WTC11 (cell line): ENCODE data around the gene DCLK2. TPM values are rescaled to one million over a fixed set of nuclear protein-coding genes. Genes with fewer than 3 reads are reported as not detected.

Experiments
- ATAC-seq: fragments of 200-7000 bp; cut with Tn5 transposase; 2 replicates; pipeline ENCODE4 v1.10.0; 2021; ENCODE audit warnings: mild to moderate bottlenecking, moderate library complexity
- CTCF ChIA-PET: fragments of 300-600 bp; sonication (Branson Sonifier 250); formaldehyde crosslinking; loops from one replicate; lab custom pipeline; 2021; ENCODE audit warnings: antibody characterized with exemption; lab: Charles Lee
- POLR2A ChIA-PET: fragments of 350-600 bp; sonication (Branson Sonifier 250); formaldehyde crosslinking; loops from one replicate; lab custom pipeline; 2021; ENCODE audit warnings: antibody characterized with exemption; lab: Charles Lee
- DNase-seq: peaks from one replicate; pipeline ENCODE4 v3.0.0; 2021; ENCODE audit warnings: low spot score
- H3K27ac Mint-ChIP-seq: 2 replicates; pipeline ENCODE4 v1.8.0; 2021; ENCODE audit warnings: mixed read lengths
- H3K27me3 Mint-ChIP-seq: 2 replicates; pipeline ENCODE4 v1.8.0; 2021; ENCODE audit warnings: low read depth, mild to moderate bottlenecking, moderate library complexity, mixed read lengths
- H3K36me3 Mint-ChIP-seq: 2 replicates; pipeline ENCODE4 v1.8.0; 2021; ENCODE audit warnings: mixed read lengths
- H3K4me1 Mint-ChIP-seq: 2 replicates; pipeline ENCODE4 v1.8.0; 2022; ENCODE audit warnings: mixed read lengths
- H3K4me3 Mint-ChIP-seq: 2 replicates; pipeline ENCODE4 v1.8.0; 2021; ENCODE audit warnings: mild to moderate bottlenecking, moderate library complexity, mixed read lengths
- H3K9me3 Mint-ChIP-seq: 2 replicates; pipeline ENCODE4 v1.8.0; 2021; ENCODE audit warnings: mixed read lengths
- FOXK1 ChIP-seq: sonication (generic); formaldehyde crosslinking; IDR thresholded peaks from 2 replicates; pipeline ENCODE4 v1.8.0; 2022; ENCODE audit warnings: mild to moderate bottlenecking, moderate library complexity, missing genetic modification reagents
- GABPB1 ChIP-seq: sonication (generic); formaldehyde crosslinking; IDR thresholded peaks from 2 replicates; pipeline ENCODE4 v1.8.1; 2023; ENCODE audit warnings: mild to moderate bottlenecking, missing genetic modification reagents
- MYBL2 ChIP-seq: sonication (generic); formaldehyde crosslinking; IDR thresholded peaks from 2 replicates; pipeline ENCODE4 v1.8.1; 2023; ENCODE audit warnings: mild to moderate bottlenecking, moderate library complexity, missing genetic modification reagents
- NR3C1 ChIP-seq: sonication (generic); formaldehyde crosslinking; conservative IDR thresholded peaks from 2 replicates; pipeline ENCODE4 v1.8.1; 2023; ENCODE audit warnings: low read depth, mild to moderate bottlenecking, missing genetic modification reagents
- SMAD4 ChIP-seq: sonication (generic); formaldehyde crosslinking; IDR thresholded peaks from 2 replicates; pipeline ENCODE4 v1.8.0; 2022; ENCODE audit warnings: mild to moderate bottlenecking, missing genetic modification reagents
- TEAD1 ChIP-seq: sonication (generic); formaldehyde crosslinking; IDR thresholded peaks from 2 replicates; pipeline ENCODE4 v1.8.0; 2022; ENCODE audit warnings: mild to moderate bottlenecking, missing genetic modification reagents
- TP53 ChIP-seq: sonication (generic); formaldehyde crosslinking; IDR thresholded peaks from 2 replicates; pipeline ENCODE4 v1.8.1; 2023; ENCODE audit warnings: mild to moderate bottlenecking, missing genetic modification reagents
- ZBTB21 ChIP-seq: sonication (generic); formaldehyde crosslinking; IDR thresholded peaks from 2 replicates; pipeline ENCODE4 v1.8.1; 2023; ENCODE audit warnings: mild to moderate bottlenecking, missing genetic modification reagents, borderline replicate concordance
- ZNF232 ChIP-seq: sonication (generic); formaldehyde crosslinking; IDR thresholded peaks from 2 replicates; pipeline ENCODE4 v1.8.0; 2022; ENCODE audit warnings: mild to moderate bottlenecking, missing genetic modification reagents
- ZNF263 ChIP-seq: sonication (generic); formaldehyde crosslinking; IDR thresholded peaks from 2 replicates; pipeline ENCODE4 v1.8.1; 2022; ENCODE audit warnings: low read depth, mild to moderate bottlenecking, moderate library complexity, missing genetic modification reagents
- ZNF396 ChIP-seq: fragments of 250-450 bp; sonication (Bioruptor Pico); IDR thresholded peaks from 2 replicates; pipeline ENCODE4 v1.8.0; 2021; ENCODE audit warnings: mild to moderate bottlenecking, moderate library complexity, borderline replicate concordance
- ZNF423 ChIP-seq: fragments of 250-450 bp; sonication (Bioruptor Pico); IDR thresholded peaks from 2 replicates; pipeline ENCODE4 v2.1.2; 2022; ENCODE audit warnings: mild to moderate bottlenecking, moderate library complexity
- total RNA-seq: library from RNA; stranded (reverse); gene quantifications from 3 replicates; pipeline ENCODE4 v1.2.3, GENCODE V29; 2021
- TF ChIP-seq, protein P1 (sequence below): sonication (generic); formaldehyde crosslinking; IDR thresholded peaks from 2 replicates; pipeline ENCODE4 v1.8.1; 2023; ENCODE audit warnings: mild to moderate bottlenecking, missing genetic modification reagents
- TF ChIP-seq, protein P2 (sequence below): sonication (generic); formaldehyde crosslinking; IDR thresholded peaks from 2 replicates; pipeline ENCODE4 v1.8.0; 2022; ENCODE audit warnings: missing genetic modification reagents
- TF ChIP-seq, protein P3 (sequence below): sonication (generic); formaldehyde crosslinking; IDR thresholded peaks from 2 replicates; pipeline ENCODE4 v1.8.1; 2022; ENCODE audit warnings: low read depth, missing genetic modification reagents, borderline replicate concordance
- TF ChIP-seq, protein P4 (sequence below): sonication (generic); formaldehyde crosslinking; IDR thresholded peaks from 2 replicates; pipeline ENCODE4 v1.8.0; 2023; ENCODE audit warnings: missing genetic modification reagents, mild to moderate bottlenecking, borderline replicate concordance

Gene DCLK2
- total RNA-seq, 1 experiment from 2014 or later = 0.17 TPM

DNA sequence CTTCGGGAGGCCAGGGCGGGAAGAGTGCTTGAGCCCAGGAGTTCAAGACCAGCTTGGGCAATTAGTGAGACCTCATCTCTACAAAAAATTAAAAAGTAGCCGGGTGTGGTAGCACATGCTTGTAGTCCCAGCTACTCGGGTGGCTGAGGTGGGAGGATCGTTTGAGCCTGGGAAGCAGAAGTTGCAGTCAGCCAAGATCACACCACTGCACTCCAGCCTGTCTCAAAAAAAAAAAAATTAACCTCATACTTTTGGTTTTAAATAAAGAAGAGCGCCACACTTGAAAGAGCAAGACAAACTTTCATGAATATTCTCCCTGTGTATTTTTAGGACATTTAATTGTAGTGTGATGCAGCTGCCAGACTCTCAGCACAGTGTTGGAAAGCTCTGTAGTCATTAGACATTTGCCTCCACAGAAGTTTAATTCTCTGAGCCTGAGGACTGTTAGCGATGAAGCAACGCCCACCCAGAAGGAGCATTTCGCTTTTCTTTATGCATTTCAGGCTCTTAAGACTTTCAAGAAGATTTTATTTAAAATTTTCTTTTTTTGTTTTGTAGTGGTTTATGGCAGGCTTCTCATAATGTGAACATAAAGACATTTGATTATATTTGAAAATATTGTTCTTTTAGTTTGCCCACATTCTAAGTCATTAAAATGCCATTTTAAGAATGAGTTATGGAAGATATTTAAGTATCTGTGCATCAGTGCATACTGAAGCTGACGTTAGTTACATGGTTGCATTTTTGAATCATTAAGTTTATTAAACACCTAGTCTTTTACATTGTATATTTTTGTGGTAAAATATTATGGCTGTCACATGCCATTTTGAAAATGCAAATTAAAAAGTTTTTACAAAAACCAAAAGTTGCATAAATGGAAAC is 45.8 kb downstream of the DCLK2 start:
- POLR2A ChIA-PET = interaction anchor here (0.7 kb wide), 1 partner anchor 68 kb away, joined by 3 read pairs; no protein-coding TSS in a partner anchor
- Mint-ChIP-seq H3K27ac (no peak overlapping the region), H3K4me3 (no peak overlapping the region), H3K9me3 (peaks cover 20% of the 10 kb centered on the region), H3K4me1 (peaks cover 10% of the 10 kb centered on the region), H3K27me3 (no peaks in the 10 kb centered on the region), H3K36me3 (peaks cover 9% of the 10 kb centered on the region; the same call in 1 of the 2 replicates)
- no peak for TF ChIP-seq ZNF263 (CRISPR knock-in tag)
- TF ChIP-seq SMAD4 (CRISPR knock-in tag) = no peak
- TF ChIP-seq, protein P1, sequence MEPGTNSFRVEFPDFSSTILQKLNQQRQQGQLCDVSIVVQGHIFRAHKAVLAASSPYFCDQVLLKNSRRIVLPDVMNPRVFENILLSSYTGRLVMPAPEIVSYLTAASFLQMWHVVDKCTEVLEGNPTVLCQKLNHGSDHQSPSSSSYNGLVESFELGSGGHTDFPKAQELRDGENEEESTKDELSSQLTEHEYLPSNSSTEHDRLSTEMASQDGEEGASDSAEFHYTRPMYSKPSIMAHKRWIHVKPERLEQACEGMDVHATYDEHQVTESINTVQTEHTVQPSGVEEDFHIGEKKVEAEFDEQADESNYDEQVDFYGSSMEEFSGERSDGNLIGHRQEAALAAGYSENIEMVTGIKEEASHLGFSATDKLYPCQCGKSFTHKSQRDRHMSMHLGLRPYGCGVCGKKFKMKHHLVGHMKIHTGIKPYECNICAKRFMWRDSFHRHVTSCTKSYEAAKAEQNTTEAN (CRISPR knock-in tag) = no peak
- no peak for TF ChIP-seq ZNF232 (CRISPR knock-in tag)
- TF ChIP-seq, protein P2, sequence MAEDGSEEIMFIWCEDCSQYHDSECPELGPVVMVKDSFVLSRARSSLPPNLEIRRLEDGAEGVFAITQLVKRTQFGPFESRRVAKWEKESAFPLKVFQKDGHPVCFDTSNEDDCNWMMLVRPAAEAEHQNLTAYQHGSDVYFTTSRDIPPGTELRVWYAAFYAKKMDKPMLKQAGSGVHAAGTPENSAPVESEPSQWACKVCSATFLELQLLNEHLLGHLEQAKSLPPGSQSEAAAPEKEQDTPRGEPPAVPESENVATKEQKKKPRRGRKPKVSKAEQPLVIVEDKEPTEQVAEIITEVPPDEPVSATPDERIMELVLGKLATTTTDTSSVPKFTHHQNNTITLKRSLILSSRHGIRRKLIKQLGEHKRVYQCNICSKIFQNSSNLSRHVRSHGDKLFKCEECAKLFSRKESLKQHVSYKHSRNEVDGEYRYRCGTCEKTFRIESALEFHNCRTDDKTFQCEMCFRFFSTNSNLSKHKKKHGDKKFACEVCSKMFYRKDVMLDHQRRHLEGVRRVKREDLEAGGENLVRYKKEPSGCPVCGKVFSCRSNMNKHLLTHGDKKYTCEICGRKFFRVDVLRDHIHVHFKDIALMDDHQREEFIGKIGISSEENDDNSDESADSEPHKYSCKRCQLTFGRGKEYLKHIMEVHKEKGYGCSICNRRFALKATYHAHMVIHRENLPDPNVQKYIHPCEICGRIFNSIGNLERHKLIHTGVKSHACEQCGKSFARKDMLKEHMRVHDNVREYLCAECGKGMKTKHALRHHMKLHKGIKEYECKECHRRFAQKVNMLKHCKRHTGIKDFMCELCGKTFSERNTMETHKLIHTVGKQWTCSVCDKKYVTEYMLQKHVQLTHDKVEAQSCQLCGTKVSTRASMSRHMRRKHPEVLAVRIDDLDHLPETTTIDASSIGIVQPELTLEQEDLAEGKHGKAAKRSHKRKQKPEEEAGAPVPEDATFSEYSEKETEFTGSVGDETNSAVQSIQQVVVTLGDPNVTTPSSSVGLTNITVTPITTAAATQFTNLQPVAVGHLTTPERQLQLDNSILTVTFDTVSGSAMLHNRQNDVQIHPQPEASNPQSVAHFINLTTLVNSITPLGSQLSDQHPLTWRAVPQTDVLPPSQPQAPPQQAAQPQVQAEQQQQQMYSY (CRISPR knock-in tag) = no peak
- TF ChIP-seq FOXK1 (CRISPR knock-in tag) = no peak
- TF ChIP-seq NR3C1 (CRISPR knock-in tag) = no peak
- no peak for TF ChIP-seq MYBL2 (CRISPR knock-in tag)
- no peak for TF ChIP-seq GABPB1 (CRISPR knock-in tag)
- TF ChIP-seq TP53 (CRISPR knock-in tag) = no peak
- no peak for TF ChIP-seq TEAD1 (CRISPR knock-in tag)
- TF ChIP-seq ZBTB21 (CRISPR knock-in tag) = no peak
- no peak for TF ChIP-seq ZNF396 (CRISPR knock-in tag)
- TF ChIP-seq, protein P3, sequence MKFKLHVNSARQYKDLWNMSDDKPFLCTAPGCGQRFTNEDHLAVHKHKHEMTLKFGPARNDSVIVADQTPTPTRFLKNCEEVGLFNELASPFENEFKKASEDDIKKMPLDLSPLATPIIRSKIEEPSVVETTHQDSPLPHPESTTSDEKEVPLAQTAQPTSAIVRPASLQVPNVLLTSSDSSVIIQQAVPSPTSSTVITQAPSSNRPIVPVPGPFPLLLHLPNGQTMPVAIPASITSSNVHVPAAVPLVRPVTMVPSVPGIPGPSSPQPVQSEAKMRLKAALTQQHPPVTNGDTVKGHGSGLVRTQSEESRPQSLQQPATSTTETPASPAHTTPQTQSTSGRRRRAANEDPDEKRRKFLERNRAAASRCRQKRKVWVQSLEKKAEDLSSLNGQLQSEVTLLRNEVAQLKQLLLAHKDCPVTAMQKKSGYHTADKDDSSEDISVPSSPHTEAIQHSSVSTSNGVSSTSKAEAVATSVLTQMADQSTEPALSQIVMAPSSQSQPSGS = no peak
- no peak for TF ChIP-seq ZNF423 (CRISPR knock-in tag)
- TF ChIP-seq, protein P4, sequence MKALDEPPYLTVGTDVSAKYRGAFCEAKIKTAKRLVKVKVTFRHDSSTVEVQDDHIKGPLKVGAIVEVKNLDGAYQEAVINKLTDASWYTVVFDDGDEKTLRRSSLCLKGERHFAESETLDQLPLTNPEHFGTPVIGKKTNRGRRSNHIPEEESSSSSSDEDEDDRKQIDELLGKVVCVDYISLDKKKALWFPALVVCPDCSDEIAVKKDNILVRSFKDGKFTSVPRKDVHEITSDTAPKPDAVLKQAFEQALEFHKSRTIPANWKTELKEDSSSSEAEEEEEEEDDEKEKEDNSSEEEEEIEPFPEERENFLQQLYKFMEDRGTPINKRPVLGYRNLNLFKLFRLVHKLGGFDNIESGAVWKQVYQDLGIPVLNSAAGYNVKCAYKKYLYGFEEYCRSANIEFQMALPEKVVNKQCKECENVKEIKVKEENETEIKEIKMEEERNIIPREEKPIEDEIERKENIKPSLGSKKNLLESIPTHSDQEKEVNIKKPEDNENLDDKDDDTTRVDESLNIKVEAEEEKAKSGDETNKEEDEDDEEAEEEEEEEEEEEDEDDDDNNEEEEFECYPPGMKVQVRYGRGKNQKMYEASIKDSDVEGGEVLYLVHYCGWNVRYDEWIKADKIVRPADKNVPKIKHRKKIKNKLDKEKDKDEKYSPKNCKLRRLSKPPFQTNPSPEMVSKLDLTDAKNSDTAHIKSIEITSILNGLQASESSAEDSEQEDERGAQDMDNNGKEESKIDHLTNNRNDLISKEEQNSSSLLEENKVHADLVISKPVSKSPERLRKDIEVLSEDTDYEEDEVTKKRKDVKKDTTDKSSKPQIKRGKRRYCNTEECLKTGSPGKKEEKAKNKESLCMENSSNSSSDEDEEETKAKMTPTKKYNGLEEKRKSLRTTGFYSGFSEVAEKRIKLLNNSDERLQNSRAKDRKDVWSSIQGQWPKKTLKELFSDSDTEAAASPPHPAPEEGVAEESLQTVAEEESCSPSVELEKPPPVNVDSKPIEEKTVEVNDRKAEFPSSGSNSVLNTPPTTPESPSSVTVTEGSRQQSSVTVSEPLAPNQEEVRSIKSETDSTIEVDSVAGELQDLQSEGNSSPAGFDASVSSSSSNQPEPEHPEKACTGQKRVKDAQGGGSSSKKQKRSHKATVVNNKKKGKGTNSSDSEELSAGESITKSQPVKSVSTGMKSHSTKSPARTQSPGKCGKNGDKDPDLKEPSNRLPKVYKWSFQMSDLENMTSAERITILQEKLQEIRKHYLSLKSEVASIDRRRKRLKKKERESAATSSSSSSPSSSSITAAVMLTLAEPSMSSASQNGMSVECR (CRISPR knock-in tag) = no peak
- DNase-seq = no peak
- no peak for ATAC-seq
- CTCF ChIA-PET = interaction anchor here (0.5 kb wide), 1 partner anchor 54 kb away, joined by 4 read pairs; no protein-coding TSS in a partner anchor
